CD4-positive, alpha-beta T cell treated with Interleukin-12 subunit alpha and Interleukin-12 subunit beta, for 1 hour (primary cell): ENCODE data around the gene SUPT4H1.
"Not testable (repeated sequence)": the region's sequence is repeated elsewhere in the genome, so short reads cannot be mapped to it uniquely, and the experiment has no call there.

Source experiments
- DNase-seq: peaks from one replicate; pipeline ENCODE4 v3.0.0-alpha.2; 2020

SUPT4H1 gene

DNA sequence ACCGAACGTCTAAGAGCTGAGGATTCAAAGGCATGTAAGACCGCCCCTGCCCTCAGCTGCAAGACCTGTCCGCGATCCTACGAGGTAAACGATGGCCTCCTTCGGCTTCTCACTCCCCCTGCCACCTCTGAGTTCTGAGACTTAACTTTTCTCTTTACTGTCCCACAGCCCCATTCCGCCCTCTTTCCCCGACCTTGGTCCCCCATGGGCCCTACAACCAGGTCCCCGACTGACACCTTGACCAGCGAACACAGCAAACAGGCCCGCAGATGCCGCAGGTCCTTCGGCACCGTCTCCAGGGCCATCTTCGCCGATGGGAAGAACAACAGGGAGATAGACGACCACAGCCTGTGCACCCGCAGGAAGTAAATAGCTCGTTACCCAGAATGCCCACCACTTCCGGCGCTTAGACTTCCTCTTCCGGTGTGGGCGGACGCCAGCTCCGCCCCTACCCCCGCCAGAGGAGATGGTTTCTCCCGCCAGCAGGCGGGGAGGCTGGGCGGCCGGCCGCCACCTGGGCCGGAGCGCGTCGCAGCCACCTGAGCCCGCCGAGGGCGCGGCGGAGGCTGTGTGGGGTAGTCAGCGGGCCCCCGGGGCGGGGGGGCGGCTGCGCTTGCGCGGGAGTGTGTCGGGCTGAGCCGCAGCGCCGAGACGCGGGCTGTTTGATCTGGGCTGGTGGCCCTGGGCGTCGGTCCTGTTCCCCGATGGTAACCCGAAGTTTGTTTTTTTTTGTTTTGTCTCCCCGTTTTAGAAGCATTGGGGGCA lies at the start of gene SUPT4H1:
SUPT4H1 (minus strand) TSS at position 371 of the 765 bp plus-strand sequence; CDS start at position 305, 66 bp downstream.
- peak; percentile 95 for DNase-seq

DNA sequence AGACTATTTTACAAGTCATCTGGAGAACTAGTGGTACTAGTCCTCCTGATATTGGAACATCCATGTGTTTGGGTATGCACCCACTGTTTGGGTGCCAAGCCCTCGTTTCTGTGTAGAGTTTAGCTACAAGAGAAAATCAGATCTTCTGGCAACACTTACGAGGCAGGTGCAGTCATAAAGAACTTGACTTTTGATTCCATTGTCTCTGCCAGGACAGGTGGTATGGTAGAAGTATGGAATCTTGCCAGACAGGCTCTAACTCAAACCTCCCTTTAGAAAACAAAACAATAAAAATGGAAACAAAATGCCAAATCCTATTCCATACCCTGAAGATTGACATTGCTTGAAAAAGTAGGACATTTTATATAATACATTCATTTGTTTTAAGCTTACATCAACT lies 49.3 kb upstream of the SUPT4H1 start:
- no peak for DNase-seq

DNA sequence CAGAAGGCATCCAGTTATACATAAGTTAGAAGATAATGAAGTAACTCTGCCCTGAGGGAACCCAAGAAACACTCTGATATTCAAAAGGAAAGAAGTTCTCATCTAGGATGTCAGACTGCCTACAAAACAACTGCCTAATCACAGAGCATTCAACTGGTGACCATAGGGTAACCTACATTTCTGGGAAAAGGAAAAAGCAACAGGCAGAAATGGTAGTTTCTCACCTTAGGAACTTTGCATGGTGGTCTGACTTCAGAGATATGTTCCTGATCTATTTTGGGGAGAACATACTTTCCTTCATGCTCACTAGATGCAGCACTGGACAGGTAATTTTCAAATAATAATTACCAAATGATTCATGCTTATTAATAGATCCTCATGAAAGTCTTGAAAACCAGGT lies 48.8 kb upstream of the SUPT4H1 start:
- no peak for DNase-seq

DNA sequence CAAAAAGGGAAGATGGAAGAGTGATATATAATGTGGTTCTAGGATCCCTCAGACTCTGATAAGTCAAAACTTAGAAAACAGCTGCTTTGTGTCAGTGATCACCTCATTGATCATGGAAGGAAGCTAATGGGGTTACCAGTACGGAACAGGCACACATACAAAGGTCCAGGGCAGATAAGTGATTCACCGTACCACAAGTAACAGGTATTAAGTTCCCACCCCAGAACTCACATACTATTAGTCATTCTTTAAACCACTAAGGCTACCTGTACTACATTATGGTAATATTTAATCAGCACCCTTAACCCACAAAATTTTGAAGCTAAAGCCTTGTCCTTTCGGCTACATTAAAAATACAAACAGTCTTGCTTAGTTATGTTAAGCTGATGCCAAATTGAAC lies 48.0 kb upstream of the SUPT4H1 start:
- no peak for DNase-seq

DNA sequence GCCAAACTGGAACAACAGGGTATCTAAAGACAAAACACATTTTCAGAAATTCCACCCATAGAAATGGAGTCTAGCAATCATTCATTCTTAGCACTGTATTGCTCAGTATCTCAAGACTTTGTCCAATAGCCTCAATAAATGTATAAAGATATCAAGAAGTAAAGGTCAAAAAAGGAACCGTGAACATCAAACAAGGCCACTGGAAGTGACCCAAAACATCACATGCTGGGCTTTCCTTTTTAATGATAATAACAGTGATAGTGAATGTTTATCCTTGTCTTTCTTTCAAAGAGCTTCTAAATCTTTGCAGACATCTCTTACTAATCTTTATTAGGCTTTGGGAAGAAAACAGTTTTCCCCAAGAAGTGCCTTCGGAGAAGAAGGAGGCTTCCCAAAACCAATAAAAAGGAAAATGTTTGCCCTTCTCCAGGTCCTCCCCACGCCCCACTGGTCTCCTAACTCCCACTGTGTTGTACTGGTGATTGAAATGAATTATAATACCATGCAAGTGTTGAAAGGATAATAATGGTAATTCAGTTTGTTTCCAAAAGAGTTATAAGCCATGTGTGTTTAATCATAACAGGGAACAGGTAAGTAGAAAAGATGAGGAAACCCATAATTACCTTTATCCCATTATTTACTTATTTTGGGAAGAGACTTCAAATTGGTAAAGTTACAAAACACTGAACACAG lies 46.7 kb upstream of the SUPT4H1 start:
- DNase-seq = no peak

DNA sequence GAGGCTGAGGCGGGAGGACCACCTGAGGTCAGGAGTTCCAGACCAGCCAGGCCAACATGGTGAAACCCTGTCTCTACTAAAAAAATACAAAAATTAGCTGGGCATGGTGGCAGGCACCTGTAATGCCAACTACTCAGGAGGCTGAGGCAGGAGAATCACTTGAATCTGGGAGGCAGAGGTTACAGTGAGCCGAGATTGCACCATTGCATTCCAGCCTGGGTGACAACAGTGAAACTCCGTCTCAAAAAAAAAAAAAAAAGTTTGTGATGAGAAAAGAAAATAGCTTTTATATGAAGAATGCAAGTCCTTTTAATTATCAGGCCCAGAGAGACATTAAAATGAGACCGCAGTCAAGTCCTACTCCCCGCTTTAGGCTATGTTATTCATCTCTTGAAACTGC lies 45.4 kb upstream of the SUPT4H1 start:
- not testable (repeated sequence) for DNase-seq

DNA sequence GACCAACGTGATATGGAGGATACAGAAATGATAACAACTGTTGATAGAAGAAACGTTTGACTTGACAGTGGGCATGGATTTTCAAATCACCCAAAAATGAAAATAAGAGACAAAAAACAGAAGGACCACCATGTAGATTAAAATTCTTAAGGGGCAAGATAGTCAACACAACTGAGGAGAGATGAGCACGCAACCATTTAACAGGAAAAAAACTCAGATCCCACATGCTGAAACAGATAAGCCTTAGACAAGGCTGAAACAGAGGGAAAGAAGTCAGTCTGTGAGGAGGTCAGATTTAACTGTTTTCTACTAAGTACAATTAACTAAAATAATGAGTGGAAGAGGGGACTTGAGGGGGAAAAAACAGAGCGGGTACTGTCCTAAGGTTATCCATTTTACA lies 44.2 kb upstream of the SUPT4H1 start:
- DNase-seq = no peak

DNA sequence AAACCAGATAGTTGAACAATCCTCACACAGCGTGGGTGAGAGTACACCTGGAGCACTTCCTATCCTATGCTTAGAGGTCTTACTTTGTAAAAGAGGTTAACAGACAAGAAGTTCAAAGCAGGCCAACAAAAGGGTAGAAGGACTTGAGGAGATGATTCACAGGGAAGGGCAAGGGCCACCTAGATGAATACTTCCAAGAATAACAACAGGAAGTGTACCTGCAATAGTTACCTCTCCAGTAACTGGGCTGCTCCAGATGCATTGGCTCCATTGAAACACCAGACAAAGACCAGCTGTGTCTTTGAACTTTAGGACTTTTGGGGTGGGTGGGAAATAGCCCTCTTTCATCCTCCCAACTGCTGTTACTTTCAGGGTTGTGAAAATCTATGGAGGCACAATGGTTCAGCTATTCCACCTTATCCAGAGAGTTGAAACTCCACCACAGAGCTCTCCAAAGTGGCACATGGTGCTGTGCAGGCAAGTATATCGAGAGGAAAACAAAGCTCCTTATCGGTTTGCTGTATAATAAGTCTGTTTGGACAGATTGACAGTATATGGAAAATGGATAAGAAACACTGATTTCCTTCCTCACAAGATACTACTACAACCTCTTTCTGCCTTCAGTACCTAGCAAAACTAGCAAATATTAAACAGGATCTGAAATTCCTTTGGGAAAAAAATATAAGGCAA lies 42.7 kb upstream of the SUPT4H1 start:
- no peak for DNase-seq

DNA sequence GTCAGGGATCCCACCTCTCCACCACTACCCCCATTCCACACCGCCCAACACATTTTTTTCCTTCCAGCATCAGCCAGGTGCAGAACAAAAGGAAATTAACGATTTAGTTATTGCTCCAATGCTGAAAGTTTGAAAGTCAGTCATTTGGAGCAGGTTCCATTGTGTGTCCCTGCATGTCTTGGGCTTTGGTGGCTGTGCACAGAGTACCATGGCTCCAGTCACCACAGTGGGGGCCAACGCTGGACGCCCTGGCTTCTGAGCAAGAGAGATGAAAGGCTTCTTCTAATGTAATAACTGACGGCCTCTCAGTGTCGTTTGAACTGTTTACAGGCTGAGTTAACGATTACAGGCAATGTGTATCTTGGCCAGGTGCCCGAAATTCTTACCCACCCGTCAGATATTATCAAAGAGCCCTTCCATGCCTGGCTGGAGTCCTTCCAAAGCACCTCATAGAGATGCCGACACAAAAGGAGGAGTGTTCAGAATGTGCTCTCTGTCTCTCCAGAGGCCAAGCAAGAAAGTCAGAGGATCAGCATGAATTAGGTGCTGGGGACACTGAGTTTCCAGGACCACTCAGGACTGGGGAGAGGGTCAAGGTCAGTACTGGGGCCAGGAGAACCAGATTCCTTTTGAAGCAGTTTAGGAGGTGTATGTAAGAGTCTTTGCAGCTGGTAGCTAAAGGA lies 39.4 kb upstream of the SUPT4H1 start:
- no peak for DNase-seq

DNA sequence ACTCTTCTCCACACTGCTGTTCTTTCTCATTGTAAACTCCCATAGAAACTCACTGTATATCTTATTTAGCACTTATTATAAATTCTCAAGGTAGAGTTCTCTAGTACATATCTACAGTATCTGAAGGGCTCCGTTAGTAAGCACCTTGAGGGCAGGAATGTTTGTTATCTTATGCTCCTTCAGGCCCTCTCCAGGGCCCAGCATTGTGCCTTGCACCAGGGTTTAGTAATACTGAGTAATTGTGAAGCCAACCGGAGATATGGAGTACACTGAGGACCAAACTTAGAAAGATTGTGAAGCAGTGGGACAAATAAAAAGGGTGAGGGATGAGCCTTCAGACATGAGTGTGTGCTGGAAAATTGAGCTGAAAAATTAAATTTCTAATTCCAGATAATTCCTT lies 38.9 kb upstream of the SUPT4H1 start:
- no peak for DNase-seq

DNA sequence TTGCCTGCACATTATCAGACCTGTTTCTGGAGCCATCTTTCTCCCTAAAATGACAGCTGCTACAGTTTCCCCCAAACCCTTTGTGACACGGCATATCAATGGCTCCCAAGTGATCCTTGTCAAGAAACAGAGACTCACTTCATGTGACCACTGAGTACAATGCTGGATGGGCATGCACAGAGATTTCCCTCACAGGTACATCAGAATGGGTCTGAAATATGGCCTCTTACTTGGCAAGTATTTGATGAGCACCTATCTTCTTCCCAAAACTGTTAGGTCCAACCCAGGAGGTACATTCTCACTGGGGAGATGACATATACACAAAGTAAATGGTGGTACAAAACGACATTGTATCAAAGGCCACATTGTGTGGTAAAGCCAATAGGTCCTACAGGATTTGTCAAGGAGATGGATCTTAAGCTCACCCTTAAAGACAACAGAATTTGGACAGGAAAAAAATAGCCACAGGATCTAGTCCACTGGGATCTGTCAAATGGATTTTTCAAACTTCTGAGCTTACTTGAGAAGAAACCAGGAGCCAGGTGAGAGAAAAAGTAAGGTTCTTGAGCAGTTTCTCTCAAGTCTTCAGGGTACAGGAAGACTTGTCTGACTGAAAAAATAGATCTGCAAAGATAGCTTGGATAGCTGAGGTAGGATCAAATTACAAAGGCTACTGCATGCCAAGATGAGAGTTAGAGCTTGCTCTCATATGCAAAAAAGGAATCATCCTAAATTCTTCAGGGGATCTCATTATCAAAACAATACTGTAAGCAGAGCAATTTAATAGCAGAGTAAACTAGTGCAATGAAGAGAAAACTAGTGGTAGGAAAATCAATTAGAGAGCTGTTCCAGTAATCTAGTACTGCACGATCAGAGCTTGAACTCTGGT lies 36.5 kb upstream of the SUPT4H1 start:
- DNase-seq = no peak

DNA sequence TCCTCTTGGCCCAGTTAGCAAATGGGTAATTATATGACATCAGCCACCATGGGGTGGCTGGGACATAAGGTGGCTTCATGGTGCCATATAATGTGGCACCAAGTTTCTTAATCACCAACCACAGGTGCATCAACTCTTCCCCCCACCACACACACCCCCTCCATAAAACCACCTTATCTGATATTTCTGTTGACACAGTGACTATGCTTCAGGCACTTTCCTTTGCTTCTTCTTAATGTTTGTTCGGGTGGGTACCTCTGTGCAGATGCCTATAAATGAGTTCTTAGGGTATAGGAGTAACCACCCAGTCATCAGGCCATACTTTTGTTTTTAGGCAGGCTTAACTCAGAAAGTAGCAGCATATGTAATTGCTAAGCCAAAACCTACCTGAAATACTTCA lies 35.8 kb upstream of the SUPT4H1 start:
- DNase-seq = no peak

DNA sequence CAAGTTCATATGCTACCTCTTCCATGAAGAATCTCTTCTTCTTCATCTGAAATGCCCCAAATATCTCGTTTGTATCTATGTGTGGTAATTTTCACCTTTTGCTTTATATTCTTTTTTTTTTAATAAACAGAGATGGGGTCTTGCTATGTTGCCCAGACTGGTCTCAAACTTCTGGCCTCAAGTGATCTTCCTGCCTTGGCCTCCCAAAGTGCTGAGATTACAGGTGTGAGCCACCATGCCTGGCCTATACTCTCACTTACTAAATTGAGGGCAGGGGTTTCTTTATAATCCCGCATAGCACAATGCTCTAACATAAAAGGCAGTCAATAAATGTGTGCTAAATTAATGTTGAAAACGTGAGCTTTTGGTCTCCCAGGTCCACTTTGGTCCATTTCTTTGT lies 34.7 kb upstream of the SUPT4H1 start:
- DNase-seq = no peak

DNA sequence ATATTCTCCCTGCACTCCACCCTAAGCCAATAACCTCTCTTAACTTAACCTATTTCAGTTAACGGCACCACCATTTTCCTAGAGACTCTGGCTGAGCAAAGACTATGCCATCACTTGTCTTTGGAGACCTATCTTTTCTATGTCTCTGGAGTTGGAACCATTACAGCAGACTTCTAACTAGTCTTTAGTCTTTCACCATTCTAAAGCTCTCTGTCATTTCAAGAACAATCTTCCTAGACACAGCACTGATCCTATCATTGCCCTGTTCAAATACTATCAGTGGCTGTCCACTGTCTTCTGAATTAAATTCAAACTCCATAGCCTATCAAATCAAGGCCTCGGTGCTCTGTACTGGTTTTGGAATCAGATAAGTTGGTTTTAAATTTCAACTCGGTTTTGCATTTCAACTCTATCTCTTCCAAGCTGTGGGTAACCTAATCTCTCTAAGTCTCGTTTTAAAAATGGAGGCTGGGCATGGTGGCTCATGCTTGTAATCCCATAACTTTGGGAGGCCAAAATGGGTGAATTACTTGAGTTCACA lies 33.4 kb upstream of the SUPT4H1 start:
- DNase-seq = no peak

DNA sequence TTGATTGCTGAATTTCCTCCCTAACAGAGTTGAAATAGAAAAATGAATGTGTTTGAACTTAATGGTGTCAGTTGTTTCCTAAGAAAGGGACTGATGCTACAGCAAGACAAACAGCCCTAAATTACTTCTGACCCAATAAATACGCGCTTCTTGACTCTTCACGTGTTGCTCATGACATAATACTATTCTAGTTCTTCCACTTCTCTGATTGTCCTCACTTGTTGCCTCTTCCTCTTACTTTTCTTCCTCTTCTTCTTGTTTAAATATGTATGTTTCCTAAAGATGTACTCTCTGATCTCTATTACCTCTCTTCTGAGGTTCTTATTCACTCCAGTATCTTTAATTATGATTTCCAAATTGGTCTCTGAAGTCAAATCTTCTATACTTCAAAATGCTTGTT lies 32.9 kb upstream of the SUPT4H1 start:
- no peak for DNase-seq

DNA sequence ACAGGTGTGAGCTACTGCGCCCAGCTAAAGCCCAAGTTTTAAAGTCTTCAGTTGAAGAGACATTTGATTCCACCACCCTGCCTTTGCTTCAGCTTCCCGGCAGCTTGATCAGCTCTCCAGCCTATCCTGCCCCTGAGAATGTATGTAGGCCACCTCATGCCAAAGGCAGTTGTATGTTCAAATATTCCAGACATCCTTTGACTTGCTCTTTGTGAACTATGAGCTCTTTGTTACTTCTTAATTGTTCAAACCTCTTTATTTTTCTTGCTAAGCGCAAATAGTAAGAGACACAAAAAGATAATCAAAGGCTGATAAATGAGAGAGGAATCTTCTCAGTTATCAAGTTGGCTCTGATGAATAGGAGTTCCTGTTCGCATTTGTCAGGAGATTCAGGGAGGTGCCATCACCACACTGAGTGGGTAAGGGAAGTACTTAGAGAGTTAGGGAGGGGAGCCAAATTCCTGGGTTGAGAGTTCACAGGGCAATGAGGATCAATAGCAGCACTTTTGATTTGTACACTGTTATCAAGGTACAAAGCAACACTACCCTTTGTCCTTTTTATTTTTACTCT lies 32.0 kb upstream of the SUPT4H1 start:
- DNase-seq = no peak

DNA sequence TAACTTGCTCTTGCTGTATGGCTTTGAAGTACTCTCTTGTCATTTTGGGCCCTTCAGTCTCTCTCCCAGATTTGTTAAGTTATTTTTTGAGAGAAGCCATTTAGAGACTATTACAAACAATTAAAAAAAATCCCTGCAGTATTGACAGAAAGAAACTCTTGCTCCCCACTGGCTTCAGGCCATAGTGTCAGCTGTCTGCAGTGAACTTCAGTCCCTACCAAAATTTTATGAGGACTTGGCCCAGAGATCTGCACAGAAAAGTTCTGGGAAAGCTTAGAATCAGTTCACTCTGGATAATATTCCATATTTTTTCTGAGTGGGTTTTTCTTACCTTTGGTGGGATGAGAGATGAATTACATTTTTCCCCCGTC lies 30.9 kb upstream of the SUPT4H1 start:
- DNase-seq = no peak

DNA sequence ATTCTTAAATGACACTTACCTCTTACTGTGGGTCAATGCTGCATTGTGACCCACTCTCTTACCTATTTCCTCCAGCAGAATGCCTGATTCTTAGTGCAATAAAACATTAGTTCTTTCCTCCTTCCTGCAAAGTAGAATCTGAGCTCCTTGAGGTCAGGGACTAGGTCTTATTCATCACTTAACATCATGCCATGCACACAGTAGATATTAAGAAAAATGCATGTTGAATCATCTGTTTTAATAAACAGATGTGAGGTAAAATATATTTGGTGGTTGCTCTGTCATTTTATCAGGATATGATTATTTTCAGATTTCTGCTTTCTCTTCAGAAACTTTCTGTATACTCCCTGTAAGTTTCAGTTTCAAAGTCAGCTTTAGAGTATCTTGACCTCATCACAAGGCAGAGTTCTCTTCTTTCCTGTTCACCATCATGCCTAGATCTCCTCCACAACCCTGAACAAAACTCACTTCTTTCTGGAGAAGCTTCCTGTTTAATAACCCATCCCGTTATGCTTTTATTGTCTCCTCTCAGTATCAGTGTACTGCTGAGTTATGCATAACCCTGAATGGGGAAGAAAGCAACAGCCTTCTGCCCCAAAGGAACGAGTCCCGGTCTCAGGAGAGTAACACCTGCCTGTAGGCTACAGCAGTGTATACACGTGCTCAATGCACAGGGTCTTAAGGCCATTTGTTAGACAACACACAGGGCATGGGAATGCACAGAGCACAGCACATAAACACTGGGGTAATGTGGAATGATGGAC lies 30.3 kb upstream of the SUPT4H1 start:
- no peak for DNase-seq

DNA sequence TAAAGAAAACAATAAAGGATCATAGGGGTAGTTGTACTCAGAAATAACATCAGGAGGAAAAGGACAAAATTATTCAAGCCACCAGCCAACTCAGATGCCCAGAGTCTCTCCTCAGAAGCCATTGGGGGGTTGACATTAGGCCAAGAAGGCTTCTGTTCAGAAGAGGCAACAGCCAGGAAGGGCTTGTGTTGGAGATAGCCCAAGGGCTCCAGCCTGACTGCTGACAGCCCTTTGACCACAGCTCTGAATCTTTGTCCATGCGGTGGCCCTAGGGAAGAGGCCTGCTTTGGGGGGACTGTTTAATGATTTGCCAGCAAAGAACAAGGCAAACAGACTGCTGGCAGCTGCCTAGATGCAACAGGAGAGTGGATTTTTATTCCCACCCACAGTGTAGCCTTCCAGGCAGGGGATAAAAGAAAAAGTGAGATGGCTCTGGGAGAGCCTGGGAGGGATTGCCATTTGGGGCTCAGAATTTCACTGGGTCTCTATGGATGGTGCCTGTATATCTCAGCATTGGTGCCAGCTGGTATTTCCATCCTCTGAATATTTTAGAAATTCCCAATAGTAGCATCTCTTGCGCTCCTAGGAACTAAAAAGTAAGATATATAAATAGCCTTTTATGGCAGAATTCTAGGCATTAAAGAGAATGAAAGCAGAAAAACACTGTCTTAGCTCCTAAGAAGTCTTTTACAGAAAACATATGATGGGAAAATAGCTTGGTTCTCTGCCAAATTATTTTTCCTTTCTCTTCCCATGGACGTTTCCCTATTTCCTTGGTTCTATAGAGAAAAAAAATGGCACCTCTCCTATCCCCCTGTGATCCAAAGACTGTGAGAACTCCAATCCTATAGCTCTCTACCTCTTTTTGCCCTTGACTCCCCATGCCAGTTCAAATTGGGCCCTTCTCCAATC lies 29.4 kb upstream of the SUPT4H1 start:
- DNase-seq = no peak
